SHP77 (cell line): ENCODE measurements around the gene ARMC5.

Source experiments
- DNase-seq, 2 experiments: peaks; one replicate each; lab custom pipeline; 2025; lab: John Stamatoyannopoulos, UW

ARMC5 gene

DNA sequence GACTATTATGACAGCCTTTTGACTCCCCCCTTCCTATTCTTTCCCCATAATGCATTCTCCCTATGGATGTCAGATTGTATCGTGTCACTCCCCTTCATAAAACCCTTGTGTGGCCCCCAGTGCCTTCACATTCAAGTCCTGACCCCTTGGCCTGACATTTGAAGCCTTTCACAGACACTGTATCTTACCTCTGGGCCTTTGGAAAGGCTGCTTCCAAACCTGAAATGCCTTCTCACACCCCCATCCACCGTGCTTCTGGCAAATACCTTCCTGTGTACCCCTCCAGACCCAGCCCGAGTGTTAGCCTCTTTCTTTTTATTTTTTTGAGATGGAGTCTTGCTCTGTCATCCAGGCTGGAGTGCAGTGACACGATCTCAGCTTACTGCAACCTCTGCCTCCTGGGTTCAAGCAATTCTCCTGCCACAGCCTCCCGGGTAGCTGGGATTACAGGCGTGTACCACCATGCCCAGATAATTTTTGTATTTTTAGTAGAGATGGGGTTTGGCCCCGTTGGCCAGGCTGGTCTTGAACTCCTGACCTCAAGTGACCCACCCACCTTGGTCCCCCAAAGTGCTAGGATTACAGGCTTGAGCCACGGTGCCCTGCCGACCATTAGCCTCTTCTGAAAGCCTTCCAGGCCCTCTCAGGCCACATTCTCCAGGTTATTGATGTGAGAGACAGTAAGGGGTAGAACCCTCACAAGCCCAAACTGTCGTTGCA, 2.1 kb downstream of the ARMC5 start:
- DNase-seq, result no peak

DNA sequence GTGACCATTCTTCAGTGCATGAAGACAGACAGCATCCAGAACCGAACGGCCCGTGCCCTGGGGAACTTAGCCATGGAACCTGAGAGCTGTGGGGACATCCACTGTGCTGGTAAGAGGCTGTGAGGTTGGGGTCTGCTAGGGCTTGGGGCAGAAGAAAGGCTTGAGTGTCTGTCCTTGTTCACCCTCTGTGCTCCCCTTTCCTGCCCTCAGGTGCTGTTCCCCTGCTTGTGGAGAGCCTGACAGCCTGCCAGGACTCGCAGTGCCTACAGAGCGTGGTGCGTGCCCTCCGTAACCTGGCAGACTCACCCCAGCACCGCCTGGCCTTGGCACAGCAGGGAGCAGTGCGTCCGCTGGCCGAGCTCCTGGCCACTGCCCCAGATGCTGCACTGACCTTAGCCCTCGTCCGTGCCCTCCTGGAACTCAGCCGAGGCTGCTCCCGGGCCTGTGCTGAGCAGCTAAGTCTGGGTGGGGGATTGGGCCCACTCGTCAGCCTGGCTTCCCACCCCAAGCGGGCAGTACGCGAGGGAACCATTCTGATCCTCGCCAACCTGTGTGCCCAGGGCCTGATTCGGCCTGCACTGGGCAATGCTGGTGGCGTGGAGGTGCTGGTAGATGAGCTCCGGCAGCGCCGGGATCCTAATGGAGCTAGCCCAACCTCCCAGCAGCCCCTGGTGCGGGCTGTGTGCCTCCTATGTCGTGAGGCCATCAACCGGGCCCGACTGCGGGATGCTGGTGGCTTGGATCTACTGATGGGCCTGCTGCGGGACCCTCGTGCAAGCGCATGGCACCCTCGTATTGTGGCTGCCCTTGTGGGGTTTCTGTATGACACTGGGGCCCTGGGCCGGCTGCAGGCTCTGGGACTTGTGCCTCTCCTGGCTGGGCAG, 2.9 kb downstream of the ARMC5 start:
- no peak for DNase-seq

DNA sequence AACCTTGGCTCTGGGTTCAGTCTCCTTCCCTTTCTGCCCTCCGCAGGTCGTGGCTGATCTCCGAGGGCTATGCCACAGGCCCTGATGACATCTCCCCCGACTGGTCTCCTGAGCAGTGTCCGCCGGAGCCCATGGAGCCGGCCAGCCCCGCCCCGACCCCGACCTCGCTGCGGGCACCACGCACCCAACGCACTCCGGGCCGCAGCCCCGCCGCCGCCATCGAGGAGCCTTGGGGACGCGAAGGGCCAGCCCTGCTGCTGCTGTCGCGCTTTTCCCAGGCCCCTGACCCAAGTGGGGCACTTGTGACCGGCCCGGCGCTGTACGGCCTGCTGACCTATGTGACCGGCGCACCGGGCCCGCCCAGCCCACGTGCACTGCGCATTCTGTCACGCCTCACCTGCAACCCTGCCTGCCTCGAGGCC, 5.1 kb downstream of the ARMC5 start:
- no peak for DNase-seq

GRCh38 chr16:31464781-31465260, 5.5 kb downstream of the ARMC5 start:
- DNase-seq, result no peak

- no peak for DNase-seq
Measured at GRCh38 chr16:31465788-31466370, 6.6 kb downstream of the ARMC5 start.

DNA sequence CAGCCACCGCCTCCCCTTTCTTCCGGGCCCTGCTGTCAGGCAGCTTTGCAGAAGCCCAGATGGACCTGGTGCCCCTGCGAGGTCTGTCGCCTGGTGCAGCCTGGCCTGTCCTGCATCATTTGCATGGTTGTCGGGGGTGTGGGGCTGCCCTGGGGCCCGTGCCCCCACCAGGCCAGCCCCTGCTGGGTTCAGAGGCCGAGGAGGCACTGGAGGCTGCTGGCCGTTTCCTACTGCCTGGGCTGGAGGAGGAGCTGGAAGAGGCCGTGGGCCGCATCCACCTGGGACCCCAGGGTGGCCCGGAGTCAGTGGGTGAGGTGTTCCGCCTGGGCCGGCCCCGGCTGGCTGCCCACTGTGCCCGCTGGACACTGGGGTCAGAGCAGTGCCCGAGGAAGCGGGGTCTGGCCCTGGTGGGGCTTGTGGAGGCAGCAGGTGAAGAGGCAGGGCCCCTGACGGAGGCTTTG, 7.1 kb downstream of the ARMC5 start:
- DNase-seq, result no peak

DNA sequence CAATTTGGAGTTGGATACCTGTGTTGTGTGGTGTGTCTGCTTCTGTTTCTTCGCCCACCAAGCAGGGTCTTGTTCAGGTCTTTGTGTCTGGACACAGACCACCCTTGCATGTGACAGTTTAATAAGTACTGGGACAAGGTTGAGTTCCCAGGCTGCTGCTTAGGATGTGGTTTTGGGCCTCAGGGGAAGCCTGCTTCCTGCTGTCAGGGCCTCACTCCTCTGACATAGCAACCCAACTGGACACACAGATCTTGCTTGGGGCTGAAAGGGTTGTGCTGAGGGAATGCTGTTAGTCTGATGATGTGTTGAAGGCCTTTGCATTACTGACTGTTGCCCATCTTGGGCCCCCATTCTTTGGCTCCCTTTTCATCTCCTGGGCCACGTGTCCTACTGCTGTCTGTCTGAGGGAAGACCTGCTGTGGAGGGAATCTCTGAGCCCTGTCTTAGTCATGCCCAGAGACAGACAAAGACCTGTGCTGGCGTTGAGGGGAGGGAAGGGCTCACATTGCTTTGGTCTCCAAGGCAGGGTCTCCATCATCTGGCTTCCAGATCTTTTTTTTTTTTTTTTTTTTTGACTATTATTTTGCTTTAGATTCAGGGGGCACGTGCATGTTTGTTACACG, 8.0 kb downstream of the ARMC5 start:
- DNase-seq, result no peak

DNA sequence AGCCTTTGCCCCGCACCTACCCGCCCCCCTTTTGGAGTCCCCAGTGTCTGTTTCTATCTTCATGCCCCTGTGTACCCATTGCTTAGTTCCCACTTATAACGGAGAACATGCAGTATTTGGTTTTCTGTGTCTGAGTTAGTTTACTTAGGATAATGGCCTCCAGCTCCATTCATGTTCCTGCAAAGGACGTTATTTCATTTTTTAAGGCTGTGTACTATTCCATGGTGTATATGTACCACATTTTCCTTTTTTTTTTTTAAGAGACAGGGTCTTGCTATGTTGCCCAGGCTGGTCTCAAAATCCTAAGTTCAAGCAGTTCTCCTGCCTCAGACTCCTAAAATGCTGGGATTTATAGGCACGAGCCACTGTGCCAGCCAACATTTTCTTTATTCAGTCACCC, 8.6 kb downstream of the ARMC5 start:
- no peak for DNase-seq

- no peak for DNase-seq
Measured at GRCh38 chr16:31470615-31471014, 11.3 kb downstream of the ARMC5 start.

DNA sequence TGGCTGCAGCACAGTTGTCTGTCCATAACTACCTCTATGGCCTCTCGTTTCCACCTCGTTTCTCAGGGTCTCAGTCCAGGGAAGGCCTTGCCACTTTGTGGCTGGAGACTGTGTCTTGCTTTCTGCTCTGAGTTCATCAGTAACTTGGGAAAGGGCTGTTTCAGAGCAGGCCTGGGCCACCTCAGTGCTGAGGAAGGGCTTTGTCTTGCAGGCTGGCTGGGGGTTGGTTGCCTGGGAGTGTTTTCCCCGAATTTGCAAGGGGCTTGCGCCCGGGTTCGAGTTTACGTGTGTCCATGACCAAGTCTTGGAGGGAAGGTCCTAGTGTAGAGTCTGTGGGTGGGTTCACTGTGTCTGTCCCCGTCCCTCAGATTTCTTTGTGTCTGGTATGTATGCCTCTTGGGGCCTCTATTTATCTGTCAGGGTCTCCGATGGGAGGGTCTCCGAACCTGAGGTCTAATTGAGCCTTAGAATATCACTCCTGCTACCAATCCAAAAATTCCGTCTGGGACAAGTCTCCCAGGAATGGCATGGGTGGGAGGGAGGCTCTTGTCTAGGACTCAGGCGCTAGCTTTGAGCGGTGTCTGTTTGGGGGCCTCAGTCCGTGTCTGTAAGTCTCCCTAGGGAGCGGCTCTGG, 12.1 kb downstream of the ARMC5 start:
- DNase-seq, result no peak

- peak in 1 of 2 experiments; percentile 13 for DNase-seq
Measured at GRCh38 chr16:31471875-31472708, 12.8 kb downstream of the ARMC5 start, which contains the start of gene TGFB1I1. Gene TGFB1I1 (plus strand): TSS chr16:31472152. CDS start chr16:31472189, 37 bp downstream.

GRCh38 chr16:31472709-31473203, 13.5 kb downstream of the ARMC5 start:
- DNase-seq, result peak; percentile 92 to 93

- no peak for DNase-seq
Measured at GRCh38 chr16:31473264-31473984, 14.1 kb downstream of the ARMC5 start.

DNA sequence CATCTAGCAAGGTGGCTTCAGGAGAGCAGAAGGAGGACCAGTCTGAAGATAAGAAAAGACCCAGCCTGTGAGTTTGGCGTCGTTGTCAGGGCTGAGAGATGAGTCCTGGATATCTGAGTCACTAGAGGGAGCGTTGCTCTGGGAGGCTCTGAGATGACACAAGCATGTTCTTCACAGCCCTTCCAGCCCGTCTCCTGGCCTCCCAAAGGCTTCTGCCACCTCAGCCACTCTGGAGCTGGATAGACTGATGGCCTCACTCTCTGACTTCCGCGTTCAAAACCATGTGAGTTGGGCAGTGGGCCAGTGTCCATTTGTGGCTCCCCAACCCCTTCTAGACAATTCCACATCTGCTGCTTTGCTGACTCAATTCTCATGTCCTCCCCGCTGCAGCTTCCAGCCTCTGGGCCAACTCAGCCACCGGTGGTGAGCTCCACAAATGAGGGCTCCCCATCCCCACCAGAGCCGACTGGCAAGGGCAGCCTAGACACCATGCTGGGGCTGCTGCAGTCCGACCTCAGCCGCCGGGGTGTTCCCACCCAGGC, 14.9 kb downstream of the ARMC5 start:
- no peak for DNase-seq

- no peak for DNase-seq
Measured at GRCh38 chr16:31474773-31475738, 15.8 kb downstream of the ARMC5 start.

DNA sequence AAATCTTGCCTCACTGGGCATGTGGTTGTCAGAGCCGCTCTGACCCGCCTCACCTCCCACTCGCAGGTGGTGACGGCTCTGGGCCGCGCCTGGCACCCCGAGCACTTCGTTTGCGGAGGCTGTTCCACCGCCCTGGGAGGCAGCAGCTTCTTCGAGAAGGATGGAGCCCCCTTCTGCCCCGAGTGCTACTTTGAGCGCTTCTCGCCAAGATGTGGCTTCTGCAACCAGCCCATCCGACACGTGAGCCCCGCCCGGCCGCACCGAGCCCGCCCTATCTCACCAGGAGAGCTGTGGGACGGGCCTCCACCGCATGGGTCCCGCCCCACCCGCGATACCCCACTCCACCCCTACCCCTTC, 16.6 kb downstream of the ARMC5 start:
- DNase-seq, result no peak

- DNase-seq, result peak; percentile 87 to 91
Measured at GRCh38 chr16:31476303-31477219, 17.3 kb downstream of the ARMC5 start.
